Heart left ventricle (tissue), 13 donors: ENCODE data around the gene PNMA5.

Experiments used
- CTCF ChIP-seq, 12 donors: fragments of 200-600 bp; sonication (generic) in 4 of 12; IDR thresholded peaks; one replicate each; pipeline versions ENCODE4 v1.5.0 to v1.8.0; 2018 to 2022; ENCODE audit warnings: antibody characterized with exemption in 12 of 12, mild to moderate bottlenecking in 5 of 12
- POLR2A ChIP-seq, 2 donors: fragments of 450-650 bp; IDR thresholded peaks; one replicate each; pipeline ENCODE4 v1.6.1; 2017; ENCODE audit warnings: antibody characterized with exemption in 2 of 2, mild to moderate bottlenecking in 2 of 2, moderate library complexity in 2 of 2
- donor health status: ischemic (EF 13 %, LVEDD 7.1; RV severe dilation, severe dysfunction).
- donor health status: DM: no; HTN: yes; CAD: no.
- donor health status: DM: no; HTN: no; CAD: no.
- donor health status: ischemic (EF 25% LVEDD 6.9; RV normal size, moderate dysfunction).
- donor health status: ischemic (EF 25% LVEDD 5.7; RV mildly dilated, moderate dysfunction).
- donor health status: ischemic (EF 35%, LVEDD 5.7; RV mildly dilated, moderate dysfunction).
- donor health status: nonischemic (EF 11% LVEDD 7.7; RV severe dilation, severe dysfunction).
- donor health status: DM: yes; HTN: yes; CAD: no.
- donor health status: PGD.
- donor health status: ischemic (EF 29% LVEDD 5.4; RV normal size, mild dysfunction).
- donor health status: nonischemic (EF 23%, LVEDD 6.1; RV moderate dilation, normal function).

- TF ChIP-seq CTCF (IDR thresholded peaks at IDR 0.05): peak; percentile 63 to 87 (median 80)
- TF ChIP-seq POLR2A (IDR thresholded peaks at IDR 0.05): peak in 1 of 2 donors; percentile 51
These were observed 52.4 kb downstream of the PNMA5 start for GRCh38 chrX:152941328-152942076.
